HepG2 (cell line): ENCODE measurements around the gene TTC9.

Experiments
- HNRNPL ChIP-seq: fragments of 200-400 bp; formaldehyde crosslinking; IDR thresholded peaks from 2 replicates; pipeline ENCODE4 v1.6.1; 2017; ENCODE audit warnings: mild to moderate bottlenecking, low read depth, low read length
- JUND ChIP-seq: sonication (generic); formaldehyde crosslinking; IDR thresholded peaks from 2 replicates; pipeline ENCODE4 v1.8.0; 2022; ENCODE audit warnings: mild to moderate bottlenecking, missing genetic modification reagents
- KDM2A ChIP-seq: sonication (generic); formaldehyde crosslinking; IDR thresholded peaks from 2 replicates; pipeline ENCODE4 v1.4.0; 2020; ENCODE audit warnings: low read depth, missing genetic modification reagents, borderline replicate concordance
- NFIC ChIP-seq: IDR thresholded peaks from 2 replicates; pipeline ENCODE4 v1.6.1; 2012; ENCODE audit warnings: mild to moderate bottlenecking, low read length, inconsistent platforms

GRCh38 chr14:70666361-70666686 is 24.6 kb downstream of the TTC9 start:
- no peak for TF ChIP-seq JUND
- TF ChIP-seq HNRNPL: no peak
- TF ChIP-seq NFIC: no peak
- TF ChIP-seq KDM2A (CRISPR knock-in tag): no peak
